DLD1 (cell line): ENCODE results near the gene BLOC1S1.

ENCODE experiments used
- in situ Hi-C: cut with HindIII; loops from 2 replicates; pipeline ENCODE4 v1.10.0; 2017; ENCODE audit warnings: low sequenced_read_pairs

BLOC1S1 gene

DNA sequence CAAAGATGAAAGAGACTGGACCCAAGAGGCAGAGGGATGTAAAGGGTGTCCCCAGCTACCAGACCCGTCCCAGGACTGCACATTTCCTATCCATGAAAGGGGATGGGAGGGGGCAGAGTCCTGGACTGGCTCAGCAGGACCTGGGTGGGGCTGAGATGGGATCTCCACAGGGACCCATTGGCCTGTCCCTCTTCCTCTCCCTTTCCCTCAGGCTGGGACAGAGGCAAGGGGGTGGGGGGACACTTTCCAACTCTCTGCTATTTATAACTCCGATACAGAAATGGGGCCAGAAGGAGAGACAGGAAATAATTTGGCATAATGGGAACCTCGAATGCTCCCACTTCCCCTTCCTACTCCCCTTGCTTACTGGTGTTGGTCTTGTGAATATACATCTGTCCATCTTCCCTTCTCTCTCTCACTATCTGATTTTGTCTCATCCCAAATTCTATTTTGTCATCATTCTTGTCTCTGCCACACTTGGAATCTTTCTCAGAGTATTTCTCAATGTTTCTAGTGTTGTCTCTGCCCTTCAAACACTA is 7.1 kb upstream of the BLOC1S1 start:
- in situ Hi-C loops: no loop called here

- in situ Hi-C loops: no loop called here
These were observed 3.9 kb upstream of the BLOC1S1 start for GRCh38 chr12:55711786-55712553.

GRCh38 chr12:55712700-55713415 is 3.0 kb upstream of the BLOC1S1 start:
- in situ Hi-C loops: no loop called here

GRCh38 chr12:55713721-55714120 is 2.1 kb upstream of the BLOC1S1 start:
- in situ Hi-C loops: no loop called here

DNA sequence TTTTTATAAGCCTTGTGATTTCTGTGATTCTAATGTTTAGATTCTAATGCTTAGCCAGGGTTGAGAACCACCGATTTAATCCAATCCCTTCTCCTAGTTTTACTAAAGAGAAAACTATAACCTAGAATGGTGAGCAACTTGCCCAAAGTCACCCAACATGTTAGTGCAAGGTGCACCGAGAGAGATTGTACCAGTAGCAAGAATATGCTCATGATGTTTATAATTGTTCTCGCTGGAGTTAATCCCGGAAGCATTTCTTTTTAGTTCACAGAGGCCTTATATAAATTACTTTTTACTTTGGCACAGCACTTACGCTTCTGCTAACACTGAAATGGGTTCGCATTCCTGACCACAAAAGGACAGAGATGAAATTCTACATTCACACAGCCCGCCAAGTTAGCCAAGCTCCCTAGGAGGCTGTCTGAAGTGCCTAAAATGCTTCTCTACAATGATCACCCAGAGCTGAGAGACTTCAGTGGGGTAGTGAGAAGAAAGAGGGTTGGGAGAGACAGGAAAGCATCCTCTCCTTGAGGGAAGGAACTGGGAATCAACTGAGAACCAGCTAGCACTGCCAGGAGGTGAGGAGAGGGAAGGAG is 579 bp upstream of the BLOC1S1 start:
- in situ Hi-C loops: no loop called here

GRCh38 chr12:55716582-55716957 is 724 bp downstream of the BLOC1S1 start:
- in situ Hi-C loops: no loop called here

DNA sequence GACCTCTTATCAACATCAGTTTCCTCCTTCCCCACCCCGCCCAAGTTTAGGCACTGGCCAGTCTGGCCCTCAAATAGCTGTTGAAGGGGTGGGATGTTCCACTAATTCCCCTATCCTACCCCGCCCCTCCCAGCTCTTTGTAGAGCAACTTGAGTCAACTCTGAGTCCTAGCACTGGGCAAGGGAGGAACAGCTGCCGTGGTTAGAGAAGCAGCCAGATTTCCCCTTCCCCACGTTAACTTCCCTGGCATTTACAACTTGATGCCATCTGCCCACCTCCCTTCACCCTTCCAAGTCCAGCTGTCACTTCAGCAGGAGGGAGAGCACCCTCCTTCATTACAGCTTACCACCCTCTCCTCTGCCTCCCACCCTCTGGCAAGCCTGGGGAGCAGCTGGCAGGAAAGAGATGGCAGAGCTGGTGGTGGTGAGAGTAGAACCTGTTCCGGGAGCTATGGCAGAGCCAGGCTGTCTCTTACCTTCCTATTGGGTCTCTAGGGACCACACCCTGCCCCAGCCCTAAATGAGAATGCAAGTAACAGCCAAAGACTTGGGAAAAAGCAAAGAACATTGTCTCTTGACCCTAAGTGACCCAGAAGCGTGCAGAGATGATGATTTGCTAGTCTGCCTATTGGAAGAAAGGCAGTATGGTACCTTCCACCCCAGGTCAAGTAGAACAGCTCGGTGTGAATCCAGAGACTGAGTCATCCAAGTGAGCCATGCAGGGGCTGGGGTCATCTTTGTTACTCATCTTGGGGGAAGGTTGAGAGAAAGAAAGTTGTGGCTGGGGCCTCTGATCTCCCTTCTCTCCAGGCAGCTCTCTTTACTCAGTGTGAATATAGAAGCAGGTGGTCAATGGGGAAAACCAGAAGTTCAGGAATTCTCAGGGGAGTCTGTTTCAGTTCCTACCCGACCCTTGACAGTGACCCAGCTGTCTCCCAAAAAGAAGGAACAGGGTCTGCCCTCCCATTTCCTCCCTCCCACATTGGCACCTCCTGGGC is 1.5 kb downstream of the BLOC1S1 start:
- in situ Hi-C loops: no loop called here

GRCh38 chr12:55718015-55718414 is 2.2 kb downstream of the BLOC1S1 start:
- in situ Hi-C loops: no loop called here

GRCh38 chr12:55718624-55719275 is 2.9 kb downstream of the BLOC1S1 start:
- in situ Hi-C loops: no loop called here

DNA sequence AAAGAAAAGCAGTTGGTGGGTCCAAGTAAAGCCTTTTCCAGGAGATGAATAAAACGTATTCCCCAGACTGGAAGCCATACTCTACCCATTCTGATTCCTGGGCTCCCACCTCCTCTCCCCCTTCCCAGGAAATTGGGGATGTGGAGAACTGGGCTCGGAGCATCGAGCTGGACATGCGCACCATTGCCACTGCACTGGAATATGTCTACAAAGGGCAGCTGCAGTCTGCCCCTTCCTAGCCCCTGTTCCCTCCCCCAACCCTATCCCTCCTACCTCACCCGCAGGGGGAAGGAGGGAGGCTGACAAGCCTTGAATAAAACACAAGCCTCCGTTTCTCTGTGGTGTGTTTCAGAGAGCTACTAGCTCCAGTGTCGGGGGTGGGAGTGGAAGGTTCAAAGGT is 3.5 kb downstream of the BLOC1S1 start:
- in situ Hi-C loops: no loop called here

GRCh38 chr12:55720071-55720564 is 4.3 kb downstream of the BLOC1S1 start, which contains the start of gene RDH5:
TSS of gene RDH5 (plus strand) at chr12:55720393. CDS start at chr12:55721185, 792 bp downstream.
- in situ Hi-C loops: no loop called here

DNA sequence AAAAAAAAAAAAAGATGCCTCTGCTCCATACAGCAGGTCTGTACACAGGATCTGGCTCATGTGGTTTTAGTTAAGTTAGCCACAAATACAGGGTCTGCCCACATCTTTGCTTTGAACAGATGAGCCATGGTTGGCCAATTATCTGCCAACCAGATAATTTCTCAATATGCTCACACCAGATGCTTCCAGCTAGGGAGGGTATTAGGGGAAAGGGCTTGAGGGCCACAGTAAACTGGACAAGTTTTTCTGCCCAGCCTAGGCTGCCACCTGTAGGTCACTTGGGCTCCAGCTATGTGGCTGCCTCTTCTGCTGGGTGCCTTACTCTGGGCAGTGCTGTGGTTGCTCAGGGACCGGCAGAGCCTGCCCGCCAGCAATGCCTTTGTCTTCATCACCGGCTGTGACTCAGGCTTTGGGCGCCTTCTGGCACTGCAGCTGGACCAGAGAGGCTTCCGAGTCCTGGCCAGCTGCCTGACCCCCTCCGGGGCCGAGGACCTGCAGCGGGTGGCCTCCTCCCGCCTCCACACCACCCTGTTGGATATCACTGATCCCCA is 5.1 kb downstream of the BLOC1S1 start:
- in situ Hi-C loops: no loop called here

DNA sequence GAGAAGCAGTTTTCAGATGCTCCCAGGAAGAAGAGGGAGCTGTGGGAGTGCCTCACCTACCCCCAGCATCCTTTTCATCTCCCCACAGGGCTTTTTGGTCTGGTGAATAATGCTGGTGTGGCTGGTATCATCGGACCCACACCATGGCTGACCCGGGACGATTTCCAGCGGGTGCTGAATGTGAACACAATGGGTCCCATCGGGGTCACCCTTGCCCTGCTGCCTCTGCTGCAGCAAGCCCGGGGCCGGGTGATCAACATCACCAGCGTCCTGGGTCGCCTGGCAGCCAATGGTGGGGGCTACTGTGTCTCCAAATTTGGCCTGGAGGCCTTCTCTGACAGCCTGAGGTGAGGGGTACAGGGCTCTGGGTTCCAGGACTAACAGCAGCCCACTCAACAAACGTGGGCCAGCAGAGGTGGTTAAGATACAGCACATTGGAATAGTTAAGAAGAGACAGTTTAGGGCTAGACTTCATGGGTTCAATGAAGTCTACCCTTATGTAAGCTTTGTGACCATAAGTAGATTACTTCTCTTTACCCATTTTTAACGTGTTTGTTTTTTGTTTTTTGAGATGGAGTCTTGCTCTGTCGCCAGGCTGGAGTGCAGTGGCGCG is 5.9 kb downstream of the BLOC1S1 start:
- in situ Hi-C loops: no loop called here

DNA sequence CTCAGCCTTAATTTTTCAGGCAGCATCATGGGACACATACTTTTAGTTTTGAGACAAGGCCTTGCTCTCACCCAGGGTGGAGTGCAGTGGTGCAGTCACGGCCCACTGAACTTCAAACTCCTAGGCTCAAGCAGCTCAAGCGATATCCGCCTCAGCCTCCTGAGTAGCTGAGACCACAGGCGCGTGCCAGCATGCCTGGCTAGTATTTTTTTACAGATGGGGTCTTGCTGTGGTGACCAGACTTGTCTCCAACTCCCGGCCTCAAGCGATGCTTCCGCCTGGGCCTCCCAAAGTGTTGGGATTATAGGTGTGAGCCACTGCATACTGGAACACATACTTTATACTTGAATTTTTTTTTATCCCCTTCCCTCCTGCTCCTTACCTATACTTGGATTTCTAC is 7.1 kb downstream of the BLOC1S1 start:
- in situ Hi-C loops: no loop called here

- in situ Hi-C loops: no loop called here
These were observed 7.8 kb downstream of the BLOC1S1 start for GRCh38 chr12:55723516-55724225.

DNA sequence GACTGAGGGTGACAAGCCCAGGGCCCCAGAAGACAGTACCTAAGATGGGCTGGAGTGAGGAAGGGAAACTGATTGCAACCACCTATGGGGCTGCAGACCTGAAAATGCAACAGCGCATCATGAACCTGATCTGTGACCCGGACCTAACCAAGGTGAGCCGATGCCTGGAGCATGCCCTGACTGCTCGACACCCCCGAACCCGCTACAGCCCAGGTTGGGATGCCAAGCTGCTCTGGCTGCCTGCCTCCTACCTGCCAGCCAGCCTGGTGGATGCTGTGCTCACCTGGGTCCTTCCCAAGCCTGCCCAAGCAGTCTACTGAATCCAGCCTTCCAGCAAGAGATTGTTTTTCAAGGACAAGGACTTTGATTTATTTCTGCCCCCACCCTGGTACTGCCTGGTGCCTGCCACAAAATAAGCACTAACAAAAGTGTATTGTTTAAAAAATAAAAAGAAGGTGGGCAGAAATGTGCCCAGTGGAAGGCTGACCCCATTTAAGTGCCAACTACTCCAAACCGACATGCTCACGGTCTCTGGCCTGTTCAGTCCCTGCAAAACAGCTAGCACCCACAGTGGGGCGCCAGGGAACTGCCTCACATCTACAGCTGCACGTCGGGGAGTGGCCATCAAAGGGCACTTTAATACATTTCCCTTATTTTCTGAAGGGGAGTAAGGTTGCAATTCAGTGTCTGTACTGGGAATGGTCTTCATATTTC is 8.5 kb downstream of the BLOC1S1 start:
- in situ Hi-C loops: no loop called here

DNA sequence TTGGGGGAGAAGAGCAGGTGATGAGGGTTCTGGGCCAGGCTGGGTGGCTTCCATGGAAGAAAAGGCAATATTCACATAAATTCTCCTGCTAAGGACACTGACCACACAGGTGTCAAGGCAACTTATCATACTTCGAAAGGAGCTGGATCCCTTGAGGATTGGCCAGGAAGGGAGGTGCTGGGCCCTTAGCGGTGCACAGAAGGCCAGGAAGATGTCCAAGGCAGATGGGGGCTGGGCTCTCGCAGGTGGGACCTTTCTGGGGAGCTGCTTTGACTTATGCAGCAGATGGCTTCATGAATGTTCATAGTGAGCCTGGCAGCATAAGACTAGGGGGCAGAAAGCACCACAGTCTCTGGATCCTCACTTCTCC is 9.1 kb downstream of the BLOC1S1 start:
- in situ Hi-C loops: no loop called here

DNA sequence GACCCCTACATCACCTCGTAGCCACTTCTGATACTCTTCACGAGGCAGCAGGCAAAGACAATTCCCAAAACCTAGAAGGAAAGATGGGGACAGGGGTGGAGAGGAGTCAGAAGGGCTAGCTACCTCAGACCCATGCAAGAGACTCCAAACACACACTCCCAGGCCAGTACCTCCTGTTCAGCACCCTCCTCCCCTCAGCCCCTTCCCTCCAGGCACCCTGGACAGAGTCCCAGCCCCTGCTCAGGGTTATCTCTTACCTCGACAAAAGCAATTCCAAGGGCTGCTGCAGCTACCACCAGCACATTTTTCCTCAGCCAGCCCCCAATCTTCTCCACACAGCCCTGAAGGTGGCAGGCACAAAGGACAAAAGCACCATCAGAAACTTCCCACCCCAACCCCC is 9.7 kb downstream of the BLOC1S1 start:
- in situ Hi-C loops: no loop called here
